Adrenal gland (tissue), 5 donors: Measurements from ENCODE around the gene PHF2.

Source experiments
- POLR2A ChIP-seq, 2 donors: fragments of 450-650 bp; IDR thresholded peaks; one replicate each; pipeline ENCODE4 v1.6.1; 2017; ENCODE audit warnings: antibody characterized with exemption in 2 of 2, mild to moderate bottlenecking in 2 of 2, moderate library complexity in 1 of 2
- TF ChIP-seq, protein P1 (sequence below), 6 experiments: fragments of 450-650 bp in 4 of 6; fragments of 200-600 bp in 2 of 6; sonication (generic) in 1 of 6; IDR thresholded peaks; 1 replicate in 5 of 6; 2 replicates in 1 of 6; pipeline versions ENCODE4 v1.5.1 to v1.8.0; 2016 to 2021; ENCODE audit warnings: antibody characterized with exemption in 6 of 6, mild to moderate bottlenecking in 2 of 6, moderate library complexity in 1 of 6
- donor health status: DM: no; HTN: no; CAD: no.

DNA sequence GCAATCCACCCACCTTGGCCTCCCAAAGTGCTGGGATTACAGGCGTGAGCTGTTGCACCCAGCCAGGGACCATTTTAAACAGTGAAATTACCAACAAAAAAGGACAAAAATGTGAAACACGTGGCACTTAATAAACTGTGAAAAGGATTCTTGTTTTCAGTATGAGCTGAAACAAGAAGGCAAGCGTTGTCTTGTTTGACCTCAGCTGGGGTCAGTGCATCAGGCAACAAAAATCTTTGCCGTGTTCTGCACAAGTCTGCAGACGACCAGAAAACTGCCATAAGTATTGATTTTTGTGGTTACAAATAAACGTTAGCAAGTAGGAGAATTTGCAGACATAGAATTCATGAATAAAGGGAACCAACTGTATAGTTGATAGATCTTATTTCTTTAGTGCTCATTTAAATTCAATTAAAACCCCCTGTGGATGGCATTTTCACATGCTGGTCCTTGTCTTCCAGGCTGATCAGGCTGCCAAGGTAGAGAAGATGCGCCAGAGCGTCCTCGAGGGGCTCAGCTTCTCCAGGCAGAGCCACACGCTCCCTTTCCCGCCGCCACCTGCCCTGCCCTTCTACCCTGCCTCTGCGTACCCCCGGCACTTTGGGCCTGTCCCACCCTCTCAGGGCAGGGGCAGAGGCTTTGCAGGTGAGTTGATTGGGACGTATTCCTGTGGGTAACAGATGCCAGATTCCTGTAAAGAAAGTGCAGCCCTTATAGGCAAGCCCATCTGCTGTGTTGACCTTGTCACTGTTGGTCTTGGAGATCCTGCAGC lies 18.8 kb upstream of the PHF2 start:
- TF ChIP-seq, protein P1, sequence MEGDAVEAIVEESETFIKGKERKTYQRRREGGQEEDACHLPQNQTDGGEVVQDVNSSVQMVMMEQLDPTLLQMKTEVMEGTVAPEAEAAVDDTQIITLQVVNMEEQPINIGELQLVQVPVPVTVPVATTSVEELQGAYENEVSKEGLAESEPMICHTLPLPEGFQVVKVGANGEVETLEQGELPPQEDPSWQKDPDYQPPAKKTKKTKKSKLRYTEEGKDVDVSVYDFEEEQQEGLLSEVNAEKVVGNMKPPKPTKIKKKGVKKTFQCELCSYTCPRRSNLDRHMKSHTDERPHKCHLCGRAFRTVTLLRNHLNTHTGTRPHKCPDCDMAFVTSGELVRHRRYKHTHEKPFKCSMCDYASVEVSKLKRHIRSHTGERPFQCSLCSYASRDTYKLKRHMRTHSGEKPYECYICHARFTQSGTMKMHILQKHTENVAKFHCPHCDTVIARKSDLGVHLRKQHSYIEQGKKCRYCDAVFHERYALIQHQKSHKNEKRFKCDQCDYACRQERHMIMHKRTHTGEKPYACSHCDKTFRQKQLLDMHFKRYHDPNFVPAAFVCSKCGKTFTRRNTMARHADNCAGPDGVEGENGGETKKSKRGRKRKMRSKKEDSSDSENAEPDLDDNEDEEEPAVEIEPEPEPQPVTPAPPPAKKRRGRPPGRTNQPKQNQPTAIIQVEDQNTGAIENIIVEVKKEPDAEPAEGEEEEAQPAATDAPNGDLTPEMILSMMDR (IDR thresholded peaks at IDR 0.05) = no peak
- TF ChIP-seq POLR2A (IDR thresholded peaks at IDR 0.05) = no peak
